GM21381 (cell line): ENCODE data around the gene MYLK.
"Not testable (repeated sequence)": the region's sequence is repeated elsewhere in the genome, so short reads cannot be mapped to it uniquely, and the experiment has no call there.

Source experiments
- ATAC-seq: cut with Tn5 transposase; IDR thresholded peaks from one replicate; pipeline ENCODE4 v1.9.1; 2021; ENCODE audit warnings: mild to moderate bottlenecking, moderate library complexity; ENCODE audit not compliant: unreplicated experiment

MYLK gene

GRCh38 chr3:123633530-123633929 is 250.6 kb downstream of the MYLK start:
- ATAC-seq = no peak

GRCh38 chr3:123632161-123632655 is 251.9 kb downstream of the MYLK start:
- no peak for ATAC-seq

GRCh38 chr3:123629747-123630047 is 254.4 kb downstream of the MYLK start:
- no peak for ATAC-seq

GRCh38 chr3:123628996-123629746 is 255.0 kb downstream of the MYLK start:
- no peak for ATAC-seq

GRCh38 chr3:123627673-123628670 is 256.2 kb downstream of the MYLK start:
- no peak for ATAC-seq

GRCh38 chr3:123626881-123627280 is 257.3 kb downstream of the MYLK start:
- ATAC-seq = no peak

GRCh38 chr3:123624302-123624701 is 259.8 kb downstream of the MYLK start:
- ATAC-seq = no peak

- ATAC-seq = no peak
These were observed 260.7 kb downstream of the MYLK start for GRCh38 chr3:123623346-123623880.

- no peak for ATAC-seq
These were observed 261.4 kb downstream of the MYLK start for GRCh38 chr3:123622766-123623165.

GRCh38 chr3:123621850-123622189 is 262.3 kb downstream of the MYLK start:
- ATAC-seq = no peak

GRCh38 chr3:123621186-123621849 is 262.8 kb downstream of the MYLK start:
- ATAC-seq = no peak

- ATAC-seq = no peak
These were observed 263.8 kb downstream of the MYLK start for GRCh38 chr3:123620343-123620742.

GRCh38 chr3:123618768-123619484 is 265.2 kb downstream of the MYLK start:
- no peak for ATAC-seq

- no peak for ATAC-seq
These were observed 265.9 kb downstream of the MYLK start for GRCh38 chr3:123618076-123618708.

- no peak for ATAC-seq
These were observed 267.5 kb downstream of the MYLK start for GRCh38 chr3:123616593-123616992.

- no peak for ATAC-seq
These were observed 270.6 kb downstream of the MYLK start for GRCh38 chr3:123613543-123613942.

GRCh38 chr3:123611674-123612073 is 272.5 kb downstream of the MYLK start:
- not testable (repeated sequence) for ATAC-seq

GRCh38 chr3:123611082-123611481 is 273.1 kb downstream of the MYLK start:
- no peak for ATAC-seq

GRCh38 chr3:123610331-123610730 is 273.8 kb downstream of the MYLK start:
- peak; percentile 70 for ATAC-seq

GRCh38 chr3:123609063-123609462 is 275.1 kb downstream of the MYLK start:
- no peak for ATAC-seq
